IMR-90 (cell line): ENCODE data around the gene FUBP1. TPM values are rescaled to one million over a fixed set of nuclear protein-coding genes. Genes with fewer than 3 reads are reported as not detected.
A peak's percentile ranks its signal among the peaks of the same experiment; 100 is the strongest.

Experiments used
- ATAC-seq: fragments of 200-7000 bp; cut with Tn5 transposase; 2 replicates; pipeline ENCODE4 v1.9.1; 2020; ENCODE audit warnings: low read depth, mild to moderate bottlenecking, moderate library complexity
- BruUV-seq: library from RNA; stranded (reverse); fragments of 400-500 nt; replicated peaks from 2 replicates; lab custom pipeline; 2021; lab: Mats Ljungman, UMichigan
- CTCF ChIA-PET: fragments of 300-600 bp; formaldehyde crosslinking; extraction: SDS; loops from one replicate; lab custom pipeline; 2021; ENCODE audit warnings: antibody characterized with exemption; lab: Yijun Ruan, JAX
- POLR2A ChIA-PET: fragments of 300-600 bp; sonication (Branson Sonifier 250); formaldehyde crosslinking; loops from one replicate; lab custom pipeline; 2022; ENCODE audit warnings: antibody characterized with exemption; ENCODE audit not compliant: unreplicated experiment; lab: Charles Lee
- DNase-seq: peaks from one replicate; pipeline ENCODE4 v3.0.0; 2013
- H2AFZ ChIP-seq: replicated peaks from 2 replicates; pipeline ENCODE3; 2013; ENCODE audit warnings: low read length, mild to moderate bottlenecking; ENCODE audit not compliant: poor library complexity
- H2AK5ac ChIP-seq: 2 replicates; pipeline ENCODE4 v1.6.1; 2013; ENCODE audit warnings: low read depth, low read length, inconsistent platforms
- H2AK9ac ChIP-seq: replicated peaks from 2 replicates; pipeline ENCODE3; 2013; ENCODE audit warnings: mild to moderate bottlenecking, low read depth, low read length, moderate library complexity; ENCODE audit not compliant: poor library complexity
- H2BK120ac ChIP-seq: 2 replicates; pipeline ENCODE4 v1.6.1; 2013; ENCODE audit warnings: low read depth, low read length, inconsistent platforms
- H2BK15ac ChIP-seq: 3 replicates; pipeline ENCODE4 v1.6.1; 2013; ENCODE audit warnings: low read depth, low read length, inconsistent platforms
- H2BK20ac ChIP-seq: 2 replicates; pipeline ENCODE4 v1.6.1; 2013; ENCODE audit warnings: low read depth, mild to moderate bottlenecking, inconsistent platforms, low read length, moderate library complexity
- H2BK5ac ChIP-seq: 2 replicates; pipeline ENCODE4 v1.6.1; 2013; ENCODE audit warnings: mild to moderate bottlenecking, low read depth, low read length, inconsistent platforms; ENCODE audit not compliant: poor library complexity, severe bottlenecking
- H3K14ac ChIP-seq: replicated peaks from 2 replicates; pipeline ENCODE4 v1.6.1; 2013; ENCODE audit warnings: low read depth, low read length, inconsistent platforms
- H3K18ac ChIP-seq: 2 replicates; pipeline ENCODE4 v1.6.1; 2013; ENCODE audit warnings: low read depth, low read length, control low read depth
- H3K23ac ChIP-seq: 2 replicates; pipeline ENCODE4 v1.6.1; 2013; ENCODE audit warnings: low read depth, low read length, inconsistent platforms
- H3K27ac ChIP-seq: 2 replicates; pipeline ENCODE4 v1.5.1; 2013; ENCODE audit warnings: mild to moderate bottlenecking, control low read depth, low read length; ENCODE audit not compliant: insufficient read depth
- H3K27me3 ChIP-seq: 2 replicates; pipeline ENCODE4 v1.6.1; 2013; ENCODE audit warnings: low read length; ENCODE audit not compliant: control insufficient read depth, insufficient read depth
- H3K36me3 ChIP-seq: 2 replicates; pipeline ENCODE4 v1.6.1; 2013; ENCODE audit warnings: low read length, mixed read lengths; ENCODE audit not compliant: control insufficient read depth, insufficient read depth
- H3K4ac ChIP-seq: 2 replicates; pipeline ENCODE4 v1.6.1; 2013; ENCODE audit warnings: low read depth, low read length, inconsistent platforms
- H3K4me1 ChIP-seq: 2 replicates; pipeline ENCODE4 v1.6.1; 2013; ENCODE audit warnings: low read length, mixed read lengths; ENCODE audit not compliant: control insufficient read depth, insufficient read depth
- H3K4me2 ChIP-seq: 2 replicates; pipeline ENCODE4 v1.6.1; 2013; ENCODE audit warnings: low read depth, mild to moderate bottlenecking, control low read depth, low read length, moderate library complexity
- H3K4me3 ChIP-seq: 2 replicates; pipeline ENCODE4 v1.5.1; 2013; ENCODE audit warnings: low read depth, mild to moderate bottlenecking, control low read depth, low read length, moderate library complexity; ENCODE audit not compliant: insufficient read depth
- H3K56ac ChIP-seq: 2 replicates; pipeline ENCODE4 v1.6.1; 2013; ENCODE audit warnings: low read length, inconsistent platforms; ENCODE audit not compliant: insufficient read depth; ENCODE audit errors: extremely low read depth
- H3K79me1 ChIP-seq, 2 experiments: 2 replicates each; pipeline ENCODE4 v1.6.1; 2013; ENCODE audit warnings: low read length in 2 of 2, inconsistent platforms in 1 of 2, low read depth in 1 of 2
- H3K9ac ChIP-seq: 2 replicates; pipeline ENCODE4 v1.6.1; 2013; ENCODE audit warnings: low read depth, low read length, control low read depth
- H3K9me1 ChIP-seq: 2 replicates; pipeline ENCODE4 v1.6.1; 2013; ENCODE audit warnings: low read length, inconsistent platforms; ENCODE audit not compliant: insufficient read depth
- H3K9me3 ChIP-seq: 2 replicates; pipeline ENCODE4 v1.6.1; 2013; ENCODE audit warnings: low read length; ENCODE audit not compliant: control insufficient read depth, insufficient read depth
- H4K20me1 ChIP-seq: 2 replicates; pipeline ENCODE4 v1.6.1; 2013; ENCODE audit warnings: low read length, inconsistent platforms; ENCODE audit not compliant: insufficient read depth
- H4K5ac ChIP-seq: 2 replicates; pipeline ENCODE4 v1.6.1; 2013; ENCODE audit warnings: mild to moderate bottlenecking, low read depth, low read length, control low read depth
- H4K8ac ChIP-seq, 2 experiments: 2 replicates each; pipeline ENCODE4 v1.6.1; 2013; ENCODE audit warnings: low read depth in 2 of 2, low read length in 2 of 2, control low read depth in 1 of 2, inconsistent platforms in 1 of 2
- H4K91ac ChIP-seq: 2 replicates; pipeline ENCODE4 v1.6.1; 2013; ENCODE audit warnings: low read depth, low read length, inconsistent platforms; ENCODE audit not compliant: insufficient read depth
- BHLHE40 ChIP-seq: fragments of 150-350 bp; IDR thresholded peaks from 2 replicates; pipeline ENCODE4 v1.6.1; 2016; ENCODE audit warnings: mild to moderate bottlenecking, low read depth, low read length
- CEBPB ChIP-seq: IDR thresholded peaks from 2 replicates; pipeline ENCODE4 v1.6.1; 2012; ENCODE audit warnings: low read depth, low read length, improper control_type of control experiment
- CHD1 ChIP-seq: IDR thresholded peaks from 2 replicates; pipeline ENCODE4 v1.6.1; 2012; ENCODE audit warnings: low read depth, low read length, improper control_type of control experiment
- FOS ChIP-seq: fragments of 150-350 bp; IDR thresholded peaks from 2 replicates; pipeline ENCODE4 v1.6.1; 2016; ENCODE audit warnings: low read depth, low read length
- MAFK ChIP-seq: IDR thresholded peaks from 2 replicates; pipeline ENCODE4 v1.6.1; 2012; ENCODE audit warnings: low read depth, low read length, improper control_type of control experiment
- MAZ ChIP-seq: IDR thresholded peaks from 2 replicates; pipeline ENCODE4 v1.6.1; 2012; ENCODE audit warnings: low read depth, mild to moderate bottlenecking, low read length, improper control_type of control experiment, moderate library complexity, borderline replicate concordance
- MXI1 ChIP-seq: IDR thresholded peaks from 2 replicates; pipeline ENCODE4 v1.6.1; 2012; ENCODE audit warnings: low read depth, mild to moderate bottlenecking, low read length, moderate library complexity, borderline replicate concordance
- NFE2L2 ChIP-seq: fragments of 150-350 bp; IDR thresholded peaks from 2 replicates; pipeline ENCODE4 v1.6.1; 2016; ENCODE audit warnings: low read depth, mild to moderate bottlenecking, low read length
- POLR2A ChIP-seq: IDR thresholded peaks from 2 replicates; pipeline ENCODE4 v1.6.1; 2012; ENCODE audit warnings: mild to moderate bottlenecking, low read depth, low read length
- RAD21 ChIP-seq: IDR thresholded peaks from 2 replicates; pipeline ENCODE4 v1.6.1; 2012; ENCODE audit warnings: low read length, improper control_type of control experiment
- RCOR1 ChIP-seq: IDR thresholded peaks from 2 replicates; pipeline ENCODE4 v1.6.1; 2012; ENCODE audit warnings: mild to moderate bottlenecking, low read length, improper control_type of control experiment; ENCODE audit not compliant: insufficient replicate concordance
- RFX5 ChIP-seq: IDR thresholded peaks from 2 replicates; pipeline ENCODE4 v1.8.0; 2012; ENCODE audit warnings: low read depth, mild to moderate bottlenecking, low read length, moderate library complexity
- SMC3 ChIP-seq: fragments of 150-350 bp; IDR thresholded peaks from 2 replicates; pipeline ENCODE4 v1.6.1; 2016; ENCODE audit warnings: low read depth, mild to moderate bottlenecking, antibody characterized with exemption, low read length, moderate library complexity
- USF2 ChIP-seq: fragments of 150-350 bp; IDR thresholded peaks from 2 replicates; pipeline ENCODE4 v1.6.1; 2017; ENCODE audit warnings: mild to moderate bottlenecking, antibody characterized with exemption, low read length, low read depth
- WGBS, 2 experiments: methylation state at CpG; one replicate each; pipeline versions ENCODE4 v1.1.5 to v1.1.7; 2013; ENCODE audit warnings: missing lambda C conversion rate in 2 of 2; ENCODE audit not compliant: insufficient read length in 1 of 2; ENCODE audit errors: extremely low coverage in 2 of 2; 5-methylcytosine and 5-hydroxymethylcytosine counted together
- dilution Hi-C: fragments of 300-500 bp; cut with HindIII; formaldehyde crosslinking; loops from one replicate; pipeline ENCODE4 v1.14.3; 2018; ENCODE audit warnings: low sequenced_read_pairs; ENCODE audit not compliant: unreplicated experiment
- in situ Hi-C: fragments of 300-500 bp; cut with MboI; formaldehyde crosslinking; loops from 3 replicates; pipeline ENCODE4 v1.14.3; 2019; ENCODE audit warnings: low sequenced_read_pairs, inconsistent platforms, mixed read lengths
- intact Hi-C: fragments of 100-400 bp; cut with micrococcal nuclease; formaldehyde crosslinking; loops from 2 replicates; pipeline ENCODE4 v1.10.0; 2022
- polyA plus RNA-seq, 3 experiments: library from polyadenylated mRNA; depleted of rRNA; stranded (reverse); fragments of >200 nt; gene quantifications; 2 replicates each; pipeline ENCODE4 v1.2.3, GENCODE V29; 2012; ENCODE audit warnings: low replicate concordance in 1 of 3
- total RNA-seq: library from RNA; depleted of rRNA; stranded (reverse); fragments of >200 nt; gene quantifications from 2 replicates; pipeline ENCODE4 v1.2.3, GENCODE V29; 2012
- TF ChIP-seq, protein P1 (sequence below): fragments of 150-350 bp; IDR thresholded peaks from 2 replicates; pipeline ENCODE4 v1.6.1; 2016; ENCODE audit warnings: low read depth, mild to moderate bottlenecking, low read length, moderate library complexity, borderline replicate concordance
- TF ChIP-seq, protein P2 (sequence below): conservative IDR thresholded peaks from 2 replicates; pipeline ENCODE4 v1.5.1; 2012; ENCODE audit warnings: mild to moderate bottlenecking, low read depth, low read length, improper control_type of control experiment

The FUBP1 gene
- total and polyA plus RNA-seq, 2 of the 4 experiments (the other 2 are of a cell fraction) = 94.7 to 129 TPM

DNA sequence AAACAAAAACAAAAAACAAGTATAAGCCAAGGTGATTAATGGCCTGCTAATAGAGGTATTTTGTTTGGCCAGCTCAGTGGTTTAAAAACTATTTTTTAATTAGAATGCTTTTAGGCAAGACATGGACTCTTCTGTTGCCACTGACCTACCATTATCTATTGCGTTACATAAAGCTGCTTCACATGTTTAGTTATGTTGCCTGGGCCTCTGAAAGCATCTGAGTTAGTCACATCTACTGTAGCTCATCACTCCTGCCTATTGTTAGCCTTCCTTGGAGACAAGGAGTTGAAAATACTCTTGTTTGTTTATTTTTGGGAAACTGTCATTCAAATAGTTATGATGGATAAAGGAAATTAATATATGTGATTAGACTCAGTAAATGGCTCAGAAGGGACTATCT is 40.2 kb upstream of the FUBP1 start:
- Histone ChIP-seq H4K5ac (no peak overlapping the region), H2BK120ac (no peak overlapping the region), H3K4me3 (no peak overlapping the region), H3K56ac (no peak overlapping the region), H3K36me3 (peaks cover 17% of the 10 kb centered on the region), H3K4ac (no peak overlapping the region), H3K9me1 (0 out of 2 replicates have a peak, but pooled peaks cover 4% of the 10 kb centered on the region), H3K4me2 (no peak overlapping the region), H4K8ac (no peak overlapping the region), H3K9ac (no peak overlapping the region), H2AK5ac (no peak overlapping the region), H3K27ac (no peak overlapping the region), H3K79me1 (peaks cover 8 to 11% of the 10 kb centered on the region in 2 experiments; a peak in 2 of 4 replicates), H2BK15ac (no peak overlapping the region), H3K9me3 (no peaks in the 10 kb centered on the region), H4K20me1 (no peaks in the 10 kb centered on the region), H3K27me3 (no peaks in the 10 kb centered on the region), H4K91ac (no peak overlapping the region), H2AFZ (no peak overlapping the region), H2BK5ac (no peak overlapping the region), H3K23ac (no peak overlapping the region), H2BK20ac (no peak overlapping the region), H2AK9ac (no peak overlapping the region), H3K18ac (no peak overlapping the region), H3K4me1 (no peaks in the 10 kb centered on the region), H3K14ac (no peak overlapping the region)
- dilution Hi-C loops (no loop called here), intact Hi-C loops (no loop called here), in situ Hi-C loops (no loop called here)
- no TSS peak for BruUV-seq
- POLR2A ChIA-PET = interaction anchor here (0.7 kb wide), 1 partner anchor 48 kb away, joined by 5 read pairs; no protein-coding TSS in a partner anchor
- CTCF ChIA-PET = no interaction called here
- DNase-seq = peak; percentile 20
- TF ChIP-seq RFX5 (no peak), CHD1 (no peak), MXI1 (no peak), BHLHE40 (no peak), NFE2L2 (no peak), MAZ (no peak), USF2 (no peak), MAFK (no peak), POLR2A (no peak), RAD21 (no peak), FOS (no peak), SMC3 (no peak), CEBPB (no peak), RCOR1 (no peak)
- TF ChIP-seq, protein P1, sequence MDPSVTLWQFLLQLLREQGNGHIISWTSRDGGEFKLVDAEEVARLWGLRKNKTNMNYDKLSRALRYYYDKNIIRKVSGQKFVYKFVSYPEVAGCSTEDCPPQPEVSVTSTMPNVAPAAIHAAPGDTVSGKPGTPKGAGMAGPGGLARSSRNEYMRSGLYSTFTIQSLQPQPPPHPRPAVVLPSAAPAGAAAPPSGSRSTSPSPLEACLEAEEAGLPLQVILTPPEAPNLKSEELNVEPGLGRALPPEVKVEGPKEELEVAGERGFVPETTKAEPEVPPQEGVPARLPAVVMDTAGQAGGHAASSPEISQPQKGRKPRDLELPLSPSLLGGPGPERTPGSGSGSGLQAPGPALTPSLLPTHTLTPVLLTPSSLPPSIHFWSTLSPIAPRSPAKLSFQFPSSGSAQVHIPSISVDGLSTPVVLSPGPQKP = no peak
- TF ChIP-seq, protein P2, sequence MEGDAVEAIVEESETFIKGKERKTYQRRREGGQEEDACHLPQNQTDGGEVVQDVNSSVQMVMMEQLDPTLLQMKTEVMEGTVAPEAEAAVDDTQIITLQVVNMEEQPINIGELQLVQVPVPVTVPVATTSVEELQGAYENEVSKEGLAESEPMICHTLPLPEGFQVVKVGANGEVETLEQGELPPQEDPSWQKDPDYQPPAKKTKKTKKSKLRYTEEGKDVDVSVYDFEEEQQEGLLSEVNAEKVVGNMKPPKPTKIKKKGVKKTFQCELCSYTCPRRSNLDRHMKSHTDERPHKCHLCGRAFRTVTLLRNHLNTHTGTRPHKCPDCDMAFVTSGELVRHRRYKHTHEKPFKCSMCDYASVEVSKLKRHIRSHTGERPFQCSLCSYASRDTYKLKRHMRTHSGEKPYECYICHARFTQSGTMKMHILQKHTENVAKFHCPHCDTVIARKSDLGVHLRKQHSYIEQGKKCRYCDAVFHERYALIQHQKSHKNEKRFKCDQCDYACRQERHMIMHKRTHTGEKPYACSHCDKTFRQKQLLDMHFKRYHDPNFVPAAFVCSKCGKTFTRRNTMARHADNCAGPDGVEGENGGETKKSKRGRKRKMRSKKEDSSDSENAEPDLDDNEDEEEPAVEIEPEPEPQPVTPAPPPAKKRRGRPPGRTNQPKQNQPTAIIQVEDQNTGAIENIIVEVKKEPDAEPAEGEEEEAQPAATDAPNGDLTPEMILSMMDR = no peak
- ATAC-seq = no peak
- WGBS, 2 experiments = no CpG with 5 or more reads among the region's 1 CpG
